ENCODE results near the gene ZNF837.

Gene ZNF837

DNA sequence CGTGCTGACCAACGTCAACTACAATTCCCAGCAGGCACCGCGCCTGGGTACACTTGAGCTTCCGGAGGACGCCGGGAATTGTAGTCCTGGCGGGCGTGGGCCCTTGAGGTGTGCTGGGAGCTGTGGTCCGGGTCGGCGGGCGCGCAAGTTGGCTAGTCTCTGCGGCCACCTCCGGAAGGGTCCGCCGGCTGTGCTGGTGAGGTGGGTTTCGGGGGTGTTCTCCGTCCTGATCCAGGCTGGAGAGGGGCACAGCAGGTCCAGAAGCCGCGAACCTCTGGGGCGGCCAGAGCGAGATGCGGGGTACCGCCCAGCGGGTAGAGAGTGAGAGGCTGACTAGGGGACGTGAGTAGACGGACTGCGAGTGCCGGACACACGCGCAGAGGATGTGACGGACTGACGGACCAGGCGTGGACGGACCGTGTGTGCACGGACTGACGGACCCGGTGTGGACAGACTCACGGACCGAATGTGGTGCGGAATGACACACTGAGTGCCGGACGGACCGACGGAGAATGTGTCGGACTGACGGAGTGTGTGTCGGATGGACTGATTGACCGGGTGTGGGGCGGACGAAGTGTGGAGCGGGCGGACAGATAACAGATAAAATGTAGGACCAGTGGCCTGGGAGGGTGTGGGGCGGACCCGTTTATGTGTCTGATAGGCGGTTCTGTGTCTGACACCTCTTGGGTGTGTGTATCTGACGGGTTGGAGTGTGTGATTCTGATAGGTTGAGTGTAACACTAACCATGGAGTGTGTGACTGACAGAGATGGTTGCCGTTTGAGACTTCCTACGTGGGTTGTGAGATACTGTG lies 53.7 kb downstream of the ZNF837 start, which contains the start of gene ZSCAN22 (continued):
- TF ChIP-seq, protein P1, sequence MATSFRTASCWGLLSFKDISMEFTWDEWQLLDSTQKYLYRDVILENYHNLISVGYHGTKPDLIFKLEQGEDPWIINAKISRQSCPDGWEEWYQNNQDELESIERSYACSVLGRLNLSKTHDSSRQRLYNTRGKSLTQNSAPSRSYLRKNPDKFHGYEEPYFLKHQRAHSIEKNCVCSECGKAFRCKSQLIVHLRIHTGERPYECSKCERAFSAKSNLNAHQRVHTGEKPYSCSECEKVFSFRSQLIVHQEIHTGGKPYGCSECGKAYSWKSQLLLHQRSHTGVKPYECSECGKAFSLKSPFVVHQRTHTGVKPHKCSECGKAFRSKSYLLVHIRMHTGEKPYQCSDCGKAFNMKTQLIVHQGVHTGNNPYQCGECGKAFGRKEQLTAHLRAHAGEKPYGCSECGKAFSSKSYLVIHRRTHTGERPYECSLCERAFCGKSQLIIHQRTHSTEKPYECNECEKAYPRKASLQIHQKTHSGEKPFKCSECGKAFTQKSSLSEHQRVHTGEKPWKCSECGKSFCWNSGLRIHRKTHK (tag by site-specific recombination; IDR thresholded peaks at IDR 0.05) = no peak
- TF ChIP-seq ZNF660 (tag by site-specific recombination; IDR thresholded peaks at IDR 0.05) = peak; percentile 90
- TF ChIP-seq, protein P2, sequence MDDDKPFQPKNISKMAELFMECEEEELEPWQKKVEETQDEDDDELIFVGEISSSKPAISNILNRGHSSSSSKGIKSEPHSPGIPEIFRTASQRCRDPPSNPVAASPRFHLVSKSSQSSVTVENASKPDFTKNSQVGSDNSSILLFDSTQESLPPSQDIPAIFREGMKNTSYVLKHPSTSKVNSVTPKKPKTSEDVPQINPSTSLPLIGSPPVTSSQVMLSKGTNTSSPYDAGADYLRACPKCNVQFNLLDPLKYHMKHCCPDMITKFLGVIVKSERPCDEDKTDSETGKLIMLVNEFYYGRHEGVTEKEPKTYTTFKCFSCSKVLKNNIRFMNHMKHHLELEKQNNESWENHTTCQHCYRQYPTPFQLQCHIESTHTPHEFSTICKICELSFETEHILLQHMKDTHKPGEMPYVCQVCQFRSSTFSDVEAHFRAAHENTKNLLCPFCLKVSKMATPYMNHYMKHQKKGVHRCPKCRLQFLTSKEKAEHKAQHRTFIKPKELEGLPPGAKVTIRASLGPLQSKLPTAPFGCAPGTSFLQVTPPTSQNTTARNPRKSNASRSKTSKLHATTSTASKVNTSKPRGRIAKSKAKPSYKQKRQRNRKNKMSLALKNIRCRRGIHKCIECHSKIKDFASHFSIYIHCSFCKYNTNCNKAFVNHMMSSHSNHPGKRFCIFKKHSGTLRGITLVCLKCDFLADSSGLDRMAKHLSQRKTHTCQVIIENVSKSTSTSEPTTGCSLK (tag by site-specific recombination; IDR thresholded peaks at IDR 0.05) = no peak
- no peak for TF ChIP-seq ZNF423 (tag by site-specific recombination; IDR thresholded peaks at IDR 0.05)
- TF ChIP-seq, protein P3, sequence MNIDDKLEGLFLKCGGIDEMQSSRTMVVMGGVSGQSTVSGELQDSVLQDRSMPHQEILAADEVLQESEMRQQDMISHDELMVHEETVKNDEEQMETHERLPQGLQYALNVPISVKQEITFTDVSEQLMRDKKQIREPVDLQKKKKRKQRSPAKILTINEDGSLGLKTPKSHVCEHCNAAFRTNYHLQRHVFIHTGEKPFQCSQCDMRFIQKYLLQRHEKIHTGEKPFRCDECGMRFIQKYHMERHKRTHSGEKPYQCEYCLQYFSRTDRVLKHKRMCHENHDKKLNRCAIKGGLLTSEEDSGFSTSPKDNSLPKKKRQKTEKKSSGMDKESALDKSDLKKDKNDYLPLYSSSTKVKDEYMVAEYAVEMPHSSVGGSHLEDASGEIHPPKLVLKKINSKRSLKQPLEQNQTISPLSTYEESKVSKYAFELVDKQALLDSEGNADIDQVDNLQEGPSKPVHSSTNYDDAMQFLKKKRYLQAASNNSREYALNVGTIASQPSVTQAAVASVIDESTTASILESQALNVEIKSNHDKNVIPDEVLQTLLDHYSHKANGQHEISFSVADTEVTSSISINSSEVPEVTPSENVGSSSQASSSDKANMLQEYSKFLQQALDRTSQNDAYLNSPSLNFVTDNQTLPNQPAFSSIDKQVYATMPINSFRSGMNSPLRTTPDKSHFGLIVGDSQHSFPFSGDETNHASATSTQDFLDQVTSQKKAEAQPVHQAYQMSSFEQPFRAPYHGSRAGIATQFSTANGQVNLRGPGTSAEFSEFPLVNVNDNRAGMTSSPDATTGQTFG (tag by site-specific recombination; IDR thresholded peaks at IDR 0.05; ENCODE audit: borderline replicate concordance) = no peak
- TF ChIP-seq ZNF658 (tag by site-specific recombination; IDR thresholded peaks at IDR 0.05) = no peak
- TF ChIP-seq ZNF837 (tag by site-specific recombination; IDR thresholded peaks at IDR 0.05) = no peak
- no peak for TF ChIP-seq ZNF202 (tag by site-specific recombination; IDR thresholded peaks at IDR 0.05; ENCODE audit: borderline replicate concordance)
- no peak for TF ChIP-seq ZNF37A (tag by site-specific recombination; IDR thresholded peaks at IDR 0.05)
- TF ChIP-seq GLIS2 (tag by site-specific recombination; IDR thresholded peaks at IDR 0.05) = peak; percentile 45; the same call in 1 of the 2 replicates
- no peak for TF ChIP-seq ZNF677 (tag by site-specific recombination; IDR thresholded peaks at IDR 0.05)
- TF ChIP-seq, protein P4, sequence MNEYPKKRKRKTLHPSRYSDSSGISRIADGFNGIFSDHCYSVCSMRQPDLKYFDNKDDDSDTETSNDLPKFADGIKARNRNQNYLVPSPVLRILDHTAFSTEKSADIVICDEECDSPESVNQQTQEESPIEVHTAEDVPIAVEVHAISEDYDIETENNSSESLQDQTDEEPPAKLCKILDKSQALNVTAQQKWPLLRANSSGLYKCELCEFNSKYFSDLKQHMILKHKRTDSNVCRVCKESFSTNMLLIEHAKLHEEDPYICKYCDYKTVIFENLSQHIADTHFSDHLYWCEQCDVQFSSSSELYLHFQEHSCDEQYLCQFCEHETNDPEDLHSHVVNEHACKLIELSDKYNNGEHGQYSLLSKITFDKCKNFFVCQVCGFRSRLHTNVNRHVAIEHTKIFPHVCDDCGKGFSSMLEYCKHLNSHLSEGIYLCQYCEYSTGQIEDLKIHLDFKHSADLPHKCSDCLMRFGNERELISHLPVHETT (tag by site-specific recombination; IDR thresholded peaks at IDR 0.05) = no peak
- TF ChIP-seq ZNF514 (tag by site-specific recombination; IDR thresholded peaks at IDR 0.05) = no peak
- TF ChIP-seq, protein P5, sequence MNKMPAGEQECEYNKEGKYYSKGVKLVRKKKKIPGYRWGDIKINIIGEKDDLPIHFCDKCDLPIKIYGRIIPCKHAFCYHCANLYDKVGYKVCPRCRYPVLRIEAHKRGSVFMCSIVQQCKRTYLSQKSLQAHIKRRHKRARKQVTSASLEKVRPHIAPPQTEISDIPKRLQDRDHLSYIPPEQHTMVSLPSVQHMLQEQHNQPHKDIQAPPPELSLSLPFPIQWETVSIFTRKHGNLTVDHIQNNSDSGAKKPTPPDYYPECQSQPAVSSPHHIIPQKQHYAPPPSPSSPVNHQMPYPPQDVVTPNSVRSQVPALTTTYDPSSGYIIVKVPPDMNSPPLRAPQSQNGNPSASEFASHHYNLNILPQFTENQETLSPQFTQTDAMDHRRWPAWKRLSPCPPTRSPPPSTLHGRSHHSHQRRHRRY (tag by site-specific recombination; IDR thresholded peaks at IDR 0.05) = 0 out of 2 replicates have a peak, but pooled peaks have one; percentile 8
- peak; percentile 78; the same call in 1 of the 2 replicates for TF ChIP-seq YY1 (tag by site-specific recombination; IDR thresholded peaks at IDR 0.05)
- TF ChIP-seq ZNF776 (tag by site-specific recombination; IDR thresholded peaks at IDR 0.05; ENCODE audit: borderline replicate concordance) = no peak
- TF ChIP-seq ZNF792 (tag by site-specific recombination; IDR thresholded peaks at IDR 0.05) = peak; percentile 72; the same call in 1 of the 2 replicates
- no peak for TF ChIP-seq ZNF274 (IDR thresholded peaks at IDR 0.05; ENCODE audit: low read length)
- TF ChIP-seq ZNF274 (tag by site-specific recombination; IDR thresholded peaks at IDR 0.05; ENCODE audit: borderline replicate concordance) = no peak
- TF ChIP-seq ZNF23 (tag by site-specific recombination; IDR thresholded peaks at IDR 0.05; ENCODE audit: borderline replicate concordance) = 0 out of 2 replicates have a peak, but pooled peaks have one; percentile 48
- peak; percentile 29; the same call in 1 of the 2 replicates for TF ChIP-seq ZNF707 (tag by site-specific recombination; IDR thresholded peaks at IDR 0.05)
- TF ChIP-seq, protein P6, sequence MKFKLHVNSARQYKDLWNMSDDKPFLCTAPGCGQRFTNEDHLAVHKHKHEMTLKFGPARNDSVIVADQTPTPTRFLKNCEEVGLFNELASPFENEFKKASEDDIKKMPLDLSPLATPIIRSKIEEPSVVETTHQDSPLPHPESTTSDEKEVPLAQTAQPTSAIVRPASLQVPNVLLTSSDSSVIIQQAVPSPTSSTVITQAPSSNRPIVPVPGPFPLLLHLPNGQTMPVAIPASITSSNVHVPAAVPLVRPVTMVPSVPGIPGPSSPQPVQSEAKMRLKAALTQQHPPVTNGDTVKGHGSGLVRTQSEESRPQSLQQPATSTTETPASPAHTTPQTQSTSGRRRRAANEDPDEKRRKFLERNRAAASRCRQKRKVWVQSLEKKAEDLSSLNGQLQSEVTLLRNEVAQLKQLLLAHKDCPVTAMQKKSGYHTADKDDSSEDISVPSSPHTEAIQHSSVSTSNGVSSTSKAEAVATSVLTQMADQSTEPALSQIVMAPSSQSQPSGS (tag by site-specific recombination; IDR thresholded peaks at IDR 0.05; ENCODE audit: low read depth) = no peak
- no peak for TF ChIP-seq ZNF426 (tag by site-specific recombination; IDR thresholded peaks at IDR 0.05)
- peak; percentile 98 for TF ChIP-seq ZNF335 (tag by site-specific recombination; conservative IDR thresholded peaks at IDR 0.05)
- TF ChIP-seq ZNF623 (tag by site-specific recombination; IDR thresholded peaks at IDR 0.05) = peak; percentile 18; the same call in 1 of the 2 replicates
- TF ChIP-seq HOXD13 (CRISPR knock-in tag; IDR thresholded peaks at IDR 0.05; ENCODE audit: borderline replicate concordance) = peak; percentile 82; the same call in 1 of the 2 replicates
- TF ChIP-seq ZNF626 (tag by site-specific recombination; IDR thresholded peaks at IDR 0.05) = no peak
- no peak for TF ChIP-seq IKZF3 (tag by site-specific recombination; IDR thresholded peaks at IDR 0.05)

Measured in HEK293 (cell line).